ENCODE results near the gene RIC8B.

DNA sequence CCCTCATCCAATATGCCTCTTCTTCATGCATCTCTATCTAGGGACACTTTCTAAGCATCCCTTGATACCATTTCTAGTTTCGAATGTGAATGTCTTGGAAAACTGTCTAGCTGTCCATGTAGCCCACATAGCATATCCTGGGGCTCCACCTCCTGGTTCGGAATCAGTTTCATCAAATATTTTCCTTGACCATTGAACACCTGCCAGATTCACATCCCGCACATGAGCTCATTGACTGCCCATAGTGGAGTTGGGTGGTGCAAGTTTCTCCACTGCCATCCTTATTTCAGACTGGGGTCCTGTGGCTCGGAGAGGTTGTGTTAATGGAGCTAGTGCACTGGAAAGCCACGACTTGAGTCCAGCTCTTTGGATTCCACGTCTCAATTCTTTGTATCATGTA is 122.6 kb downstream of the RIC8B start:
- TF ChIP-seq SRF (IDR thresholded peaks at IDR 0.05; ENCODE audit: low read depth, low read length): no peak
- TF ChIP-seq KLF9 (CRISPR knock-in tag; IDR thresholded peaks at IDR 0.05; ENCODE audit: low read depth): no peak
- TF ChIP-seq ZNF503 (CRISPR knock-in tag; IDR thresholded peaks at IDR 0.05): no peak
- TF ChIP-seq PHB2 (IDR thresholded peaks at IDR 0.05; ENCODE audit: partially characterized antibody): no peak
- no peak for TF ChIP-seq CBFB (CRISPR knock-in tag; IDR thresholded peaks at IDR 0.05)
- no peak for TF ChIP-seq UBTF (CRISPR knock-in tag; IDR thresholded peaks at IDR 0.05)

Data from HepG2 (cell line).